ENCODE measurements around the gene SAMD8.

SAMD8 gene

GRCh38 chr10:75176736-75177135 lies 65.3 kb downstream of the SAMD8 start:
- no CpG with 5 or more reads among the region's 1 CpG for WGBS, 2 donors (ENCODE audit: extremely low coverage in 2 of 2, insufficient read length in 2 of 2, insufficient replicate concordance in 1 of 2)
- Histone ChIP-seq H2BK12ac (ENCODE audit: low read length) (no peak overlapping the region), H3K27ac (replicated peaks; ENCODE audit: low read length) (no peak overlapping the region), H3K79me1 (ENCODE audit: low read depth, low read length) (no peaks in the 10 kb centered on the region), H3K23ac (ENCODE audit: low read depth, low read length, poor library complexity) (no peak overlapping the region), H3K4me2 (ENCODE audit: insufficient read depth, low read length, poor library complexity, severe bottlenecking) (no peak overlapping the region), H4K91ac (ENCODE audit: low read depth, low read length, poor library complexity) (no peak overlapping the region), H3K4me3 (ENCODE audit: low read length in 2 of 2) (no peak overlapping the region), H3K9me3 (replicated peaks in 1 of 2; ENCODE audit: control insufficient read depth in 2 of 2, insufficient read depth in 1 of 2, low read depth in 1 of 2, low read length in 2 of 2) (no peaks in the 10 kb centered on the region), H3K4me1 (ENCODE audit: control insufficient read depth in 2 of 2, insufficient read depth in 1 of 2, low read depth in 1 of 2, low read length in 2 of 2) (no peaks in the 10 kb centered on the region), H2BK5ac (ENCODE audit: low read length) (no peak overlapping the region), H3K4ac (ENCODE audit: low read length) (no peak overlapping the region), H3K36me3 (replicated peaks in 1 of 2; ENCODE audit: control insufficient read depth in 2 of 2, insufficient read depth in 2 of 2, low read length in 2 of 2) (peaks cover 4 to 36% of the 10 kb centered on the region in 2 donors), H2AK5ac (ENCODE audit: low read depth, low read length) (no peak overlapping the region), H3K14ac (ENCODE audit: low read length) (no peak overlapping the region), H2BK15ac (ENCODE audit: low read length) (no peak overlapping the region), H3K27me3 (ENCODE audit: control insufficient read depth in 3 of 3, insufficient read depth in 3 of 3, low read depth in 1 of 3, low read length in 3 of 3) (no peaks in the 10 kb centered on the region), H2BK120ac (ENCODE audit: low read depth, low read length) (no peak overlapping the region), H3K18ac (ENCODE audit: low read length) (no peak overlapping the region), H2AFZ (ENCODE audit: low read length) (no peak overlapping the region), H4K8ac (ENCODE audit: low read depth, low read length) (no peak overlapping the region), H3K9ac (ENCODE audit: low read depth, low read length, poor library complexity) (no peak overlapping the region)
- no peak for DNase-seq (ENCODE audit: low spot score)

- H2BK15ac ChIP-seq (ENCODE audit: low read length): no peak overlapping the region
- H3K4me2 ChIP-seq (ENCODE audit: insufficient read depth, low read length, poor library complexity, severe bottlenecking): no peak overlapping the region
- no peak overlapping the region for H2BK120ac ChIP-seq (ENCODE audit: low read depth, low read length)
- no peak for DNase-seq (ENCODE audit: low spot score)
- no peak overlapping the region for H2AFZ ChIP-seq (ENCODE audit: low read length)
- H3K27ac ChIP-seq (replicated peaks; ENCODE audit: low read length): no peak overlapping the region
- no peaks in the 10 kb centered on the region for H3K4me1 ChIP-seq (ENCODE audit: control insufficient read depth in 2 of 2, insufficient read depth in 1 of 2, low read depth in 1 of 2, low read length in 2 of 2)
- H3K79me1 ChIP-seq (ENCODE audit: low read depth, low read length): no peaks in the 10 kb centered on the region
- no peaks in the 10 kb centered on the region for H3K27me3 ChIP-seq (ENCODE audit: control insufficient read depth in 3 of 3, insufficient read depth in 3 of 3, low read depth in 1 of 3, low read length in 3 of 3)
- no peaks in the 10 kb centered on the region for H3K9me3 ChIP-seq (replicated peaks in 1 of 2; ENCODE audit: control insufficient read depth in 2 of 2, insufficient read depth in 1 of 2, low read depth in 1 of 2, low read length in 2 of 2)
- H2AK5ac ChIP-seq (ENCODE audit: low read depth, low read length): no peak overlapping the region
- peaks cover 4 to 26% of the 10 kb centered on the region in 2 donors for H3K36me3 ChIP-seq (replicated peaks in 1 of 2; ENCODE audit: control insufficient read depth in 2 of 2, insufficient read depth in 2 of 2, low read length in 2 of 2)
- no peak overlapping the region for H3K9ac ChIP-seq (ENCODE audit: low read depth, low read length, poor library complexity)
- no peak overlapping the region for H2BK5ac ChIP-seq (ENCODE audit: low read length)
- H4K91ac ChIP-seq (ENCODE audit: low read depth, low read length, poor library complexity): no peak overlapping the region
- H3K14ac ChIP-seq (ENCODE audit: low read length): no peak overlapping the region
- H3K4ac ChIP-seq (ENCODE audit: low read length): no peak overlapping the region
- no peak overlapping the region for H3K4me3 ChIP-seq (ENCODE audit: low read length in 2 of 2)
- no CpG with 5 or more reads among the region's 1 CpG for WGBS, 2 donors (ENCODE audit: extremely low coverage in 2 of 2, insufficient read length in 2 of 2, insufficient replicate concordance in 1 of 2)
- H3K18ac ChIP-seq (ENCODE audit: low read length): no peak overlapping the region
- no peak overlapping the region for H2BK12ac ChIP-seq (ENCODE audit: low read length)
- no peak overlapping the region for H4K8ac ChIP-seq (ENCODE audit: low read depth, low read length)
- no peak overlapping the region for H3K23ac ChIP-seq (ENCODE audit: low read depth, low read length, poor library complexity)
Observed at GRCh38 chr10:75179657-75180177, 68.3 kb downstream of the SAMD8 start.

GRCh38 chr10:75180592-75180991 lies 69.1 kb downstream of the SAMD8 start:
- H3K79me1 ChIP-seq (ENCODE audit: low read depth, low read length): no peaks in the 10 kb centered on the region
- WGBS, 2 donors (ENCODE audit: extremely low coverage in 2 of 2, insufficient read length in 2 of 2, insufficient replicate concordance in 1 of 2): no CpG with 5 or more reads among the region's 2 CpGs
- no peak overlapping the region for H3K4me3 ChIP-seq (ENCODE audit: low read length in 2 of 2)
- no peak overlapping the region for H2AK5ac ChIP-seq (ENCODE audit: low read depth, low read length)
- no peak overlapping the region for H4K8ac ChIP-seq (ENCODE audit: low read depth, low read length)
- H2BK5ac ChIP-seq (ENCODE audit: low read length): no peak overlapping the region
- H3K27ac ChIP-seq (replicated peaks; ENCODE audit: low read length): no peak overlapping the region
- H3K9me3 ChIP-seq (replicated peaks in 1 of 2; ENCODE audit: control insufficient read depth in 2 of 2, insufficient read depth in 1 of 2, low read depth in 1 of 2, low read length in 2 of 2): no peaks in the 10 kb centered on the region
- no peaks in the 10 kb centered on the region for H3K27me3 ChIP-seq (ENCODE audit: control insufficient read depth in 3 of 3, insufficient read depth in 3 of 3, low read depth in 1 of 3, low read length in 3 of 3)
- H2BK15ac ChIP-seq (ENCODE audit: low read length): no peak overlapping the region
- H3K4me1 ChIP-seq (ENCODE audit: control insufficient read depth in 2 of 2, insufficient read depth in 1 of 2, low read depth in 1 of 2, low read length in 2 of 2): no peaks in the 10 kb centered on the region
- H3K9ac ChIP-seq (ENCODE audit: low read depth, low read length, poor library complexity): no peak overlapping the region
- H3K18ac ChIP-seq (ENCODE audit: low read length): no peak overlapping the region
- H3K4ac ChIP-seq (ENCODE audit: low read length): no peak overlapping the region
- H2BK12ac ChIP-seq (ENCODE audit: low read length): no peak overlapping the region
- no peak overlapping the region for H3K23ac ChIP-seq (ENCODE audit: low read depth, low read length, poor library complexity)
- no peak overlapping the region for H2BK120ac ChIP-seq (ENCODE audit: low read depth, low read length)
- peaks cover 3 to 26% of the 10 kb centered on the region in 2 donors for H3K36me3 ChIP-seq (replicated peaks in 1 of 2; ENCODE audit: control insufficient read depth in 2 of 2, insufficient read depth in 2 of 2, low read length in 2 of 2)
- H4K91ac ChIP-seq (ENCODE audit: low read depth, low read length, poor library complexity): no peak overlapping the region
- no peak overlapping the region for H3K14ac ChIP-seq (ENCODE audit: low read length)
- no peak overlapping the region for H2AFZ ChIP-seq (ENCODE audit: low read length)
- no peak for DNase-seq (ENCODE audit: low spot score)
- no peak overlapping the region for H3K4me2 ChIP-seq (ENCODE audit: insufficient read depth, low read length, poor library complexity, severe bottlenecking)

- Histone ChIP-seq H4K91ac (ENCODE audit: low read depth, low read length, poor library complexity) (no peak overlapping the region), H3K9ac (ENCODE audit: low read depth, low read length, poor library complexity) (no peak overlapping the region), H3K4ac (ENCODE audit: low read length) (no peak overlapping the region), H3K18ac (ENCODE audit: low read length) (no peak overlapping the region), H3K4me3 (ENCODE audit: low read length in 2 of 2) (no peak overlapping the region), H2AFZ (ENCODE audit: low read length) (no peak overlapping the region), H3K27me3 (ENCODE audit: control insufficient read depth in 3 of 3, insufficient read depth in 3 of 3, low read depth in 1 of 3, low read length in 3 of 3) (no peaks in the 10 kb centered on the region), H3K36me3 (replicated peaks in 1 of 2; ENCODE audit: control insufficient read depth in 2 of 2, insufficient read depth in 2 of 2, low read length in 2 of 2) (peaks cover 2 to 24% of the 10 kb centered on the region in 2 donors), H2BK15ac (ENCODE audit: low read length) (no peak overlapping the region), H3K27ac (replicated peaks; ENCODE audit: low read length) (no peak overlapping the region), H3K23ac (ENCODE audit: low read depth, low read length, poor library complexity) (no peak overlapping the region), H3K9me3 (replicated peaks in 1 of 2; ENCODE audit: control insufficient read depth in 2 of 2, insufficient read depth in 1 of 2, low read depth in 1 of 2, low read length in 2 of 2) (no peaks in the 10 kb centered on the region), H3K14ac (ENCODE audit: low read length) (no peak overlapping the region), H3K79me1 (ENCODE audit: low read depth, low read length) (no peaks in the 10 kb centered on the region), H3K4me1 (ENCODE audit: control insufficient read depth in 2 of 2, insufficient read depth in 1 of 2, low read depth in 1 of 2, low read length in 2 of 2) (no peaks in the 10 kb centered on the region), H4K8ac (ENCODE audit: low read depth, low read length) (no peak overlapping the region), H2BK12ac (ENCODE audit: low read length) (no peak overlapping the region), H3K4me2 (ENCODE audit: insufficient read depth, low read length, poor library complexity, severe bottlenecking) (no peak overlapping the region), H2BK120ac (ENCODE audit: low read depth, low read length) (no peak overlapping the region), H2BK5ac (ENCODE audit: low read length) (no peak overlapping the region), H2AK5ac (ENCODE audit: low read depth, low read length) (no peak overlapping the region)
- WGBS, 2 donors (ENCODE audit: extremely low coverage in 2 of 2, insufficient read length in 2 of 2, insufficient replicate concordance in 1 of 2): no CpG with 5 or more reads among the region's 1 CpG
- no peak for DNase-seq (ENCODE audit: low spot score)
Observed at GRCh38 chr10:75181073-75181472, 69.6 kb downstream of the SAMD8 start.
